RWPE2 (cell line): ENCODE data around the gene PRM3.

Experiments
- ATAC-seq: fragments of 200-7000 bp; cut with Tn5 transposase; 3 replicates; pipeline ENCODE4 v1.9.1; 2021; ENCODE audit warnings: low read depth
- DNase-seq: peaks from one replicate; pipeline ENCODE4 v3.0.0-alpha.2; 2020; ENCODE audit warnings: low spot score
- H3K27ac ChIP-seq: fragments of 450-650 bp; 2 replicates; pipeline ENCODE4 v1.5.1; 2017; ENCODE audit warnings: mild to moderate bottlenecking; ENCODE audit not compliant: poor library complexity, severe bottlenecking
- H3K27me3 ChIP-seq: fragments of 250-450 bp; sonication (Bioruptor Pico); 2 replicates; pipeline ENCODE4 v1.5.1; 2021; ENCODE audit warnings: mild to moderate bottlenecking, moderate library complexity; ENCODE audit not compliant: insufficient read depth, poor library complexity, severe bottlenecking
- H3K36me3 ChIP-seq: fragments of 250-450 bp; sonication (Bioruptor Pico); 2 replicates; pipeline ENCODE4 v1.5.1; 2020; ENCODE audit warnings: low read depth, mild to moderate bottlenecking, moderate library complexity
- H3K4me1 ChIP-seq: fragments of 250-450 bp; sonication (Bioruptor Pico); 2 replicates; pipeline ENCODE4 v1.5.1; 2021; ENCODE audit warnings: mild to moderate bottlenecking, moderate library complexity; ENCODE audit not compliant: insufficient read depth, poor library complexity, severe bottlenecking
- H3K4me3 ChIP-seq: fragments of 250-450 bp; sonication (Bioruptor Pico); 2 replicates; pipeline ENCODE4 v1.5.1; 2021; ENCODE audit warnings: mild to moderate bottlenecking, moderate library complexity; ENCODE audit not compliant: severe bottlenecking
- H3K9me3 ChIP-seq: fragments of 250-450 bp; sonication (Bioruptor Pico); 2 replicates; pipeline ENCODE4 v1.5.1; 2021; ENCODE audit warnings: mild to moderate bottlenecking, moderate library complexity; ENCODE audit not compliant: severe bottlenecking
- CTCF ChIP-seq: fragments of 450-650 bp; IDR thresholded peaks from one replicate; pipeline ENCODE4 v1.5.1; 2017; ENCODE audit warnings: mild to moderate bottlenecking, moderate library complexity; ENCODE audit not compliant: poor library complexity, severe bottlenecking

PRM3 gene

GRCh38 chr16:11313493-11314308 is 40.3 kb upstream of the PRM3 start:
- DNase-seq (no peak), ATAC-seq (no peak)
- H3K27ac ChIP-seq: peak overlapping the region; percentile 31
- no peak overlapping the region for H3K4me3 ChIP-seq
- H3K27me3 ChIP-seq: no peaks in the 10 kb centered on the region
- TF ChIP-seq CTCF: no peak
- H3K4me1 ChIP-seq: peaks cover 14% of the 10 kb centered on the region
- no peaks in the 10 kb centered on the region for H3K36me3 ChIP-seq
- H3K9me3 ChIP-seq: no peaks in the 10 kb centered on the region

GRCh38 chr16:11312718-11313492 is 39.5 kb upstream of the PRM3 start:
- Histone ChIP-seq H3K36me3 (no peaks in the 10 kb centered on the region), H3K4me3 (no peak overlapping the region), H3K4me1 (peaks cover 14% of the 10 kb centered on the region), H3K9me3 (no peaks in the 10 kb centered on the region), H3K27ac (peak overlapping the region; percentile 31), H3K27me3 (no peaks in the 10 kb centered on the region)
- ATAC-seq (peak; percentile 54), DNase-seq (no peak)
- no peak for TF ChIP-seq CTCF

- TF ChIP-seq CTCF: no peak
- no peak for ATAC-seq
- Histone ChIP-seq H3K36me3 (no peaks in the 10 kb centered on the region), H3K4me3 (no peak overlapping the region), H3K9me3 (no peaks in the 10 kb centered on the region), H3K4me1 (peaks cover 14% of the 10 kb centered on the region), H3K27me3 (no peaks in the 10 kb centered on the region), H3K27ac (no peak overlapping the region)
- no peak for DNase-seq
Observed at GRCh38 chr16:11310997-11311561, 37.6 kb upstream of the PRM3 start.

GRCh38 chr16:11310634-11310977 is 37.2 kb upstream of the PRM3 start:
- Histone ChIP-seq H3K27me3 (no peaks in the 10 kb centered on the region), H3K9me3 (no peaks in the 10 kb centered on the region), H3K4me1 (peaks cover 14% of the 10 kb centered on the region), H3K4me3 (no peak overlapping the region), H3K27ac (no peak overlapping the region), H3K36me3 (no peaks in the 10 kb centered on the region)
- DNase-seq: no peak
- TF ChIP-seq CTCF: no peak
- ATAC-seq: no peak
